ENCODE data around the gene PDE8A. TPM values are rescaled to one million over a fixed set of nuclear protein-coding genes. Genes with fewer than 3 reads are reported as not detected.

The PDE8A gene
- total and polyA plus RNA-seq, 2 donors (not counting 1 experiment from before 2014, with no cell fraction given): 17.4 to 51.1 TPM

DNA sequence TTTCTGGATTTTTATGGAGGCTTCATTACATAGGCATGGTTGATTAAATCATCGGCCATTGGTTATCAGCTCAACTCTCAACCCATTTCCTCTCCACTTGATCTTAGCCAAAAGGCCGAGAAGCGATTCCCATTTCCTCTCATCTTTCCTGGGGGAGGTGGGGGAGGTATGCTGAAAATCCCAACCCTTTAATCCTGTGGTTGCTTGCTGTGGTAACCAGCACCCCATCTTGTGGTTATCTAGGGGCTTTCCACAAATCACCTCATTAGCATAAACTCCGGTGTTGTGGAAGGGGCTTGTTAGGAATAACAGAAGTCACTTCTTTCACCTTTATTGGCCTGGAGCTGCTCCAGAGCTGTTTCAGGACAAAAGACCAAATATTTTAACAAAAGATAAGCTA is 20.9 kb downstream of the PDE8A start:
- Mint-ChIP-seq H3K27me3 (no peaks in the 10 kb centered on the region), H3K4me3 (peak overlapping the region; percentile 16), H3K4me1 (peaks cover 53% of the 10 kb centered on the region), H3K27ac (no peak overlapping the region), H3K9me3 (ENCODE audit: insufficient read depth) (no peaks in the 10 kb centered on the region)
- ChIA-PET POLR2A (no interaction called here), CTCF (interaction anchor here (0.6 to 2.2 kb wide), 8 partner anchors 11 to 138 kb away, joined by 3 to 6 read pairs (median 4); no protein-coding TSS in a partner anchor)
- Histone ChIP-seq H2AFZ (ENCODE audit: insufficient read depth, low read depth, low read length, poor library complexity, severe bottlenecking) (no peak overlapping the region), H4K20me1 (ENCODE audit: control insufficient read depth, insufficient read depth, low read length, poor library complexity, severe bottlenecking) (peaks cover 29% of the 10 kb centered on the region), H3K4me1 (ENCODE audit: control insufficient read depth in 2 of 2, insufficient read depth in 2 of 2, low read length in 2 of 2) (peaks cover 25 to 37% of the 10 kb centered on the region in 2 donors), H3K36me3 (replicated peaks in 1 of 2; ENCODE audit: control extremely low read depth in 1 of 2, control insufficient read depth in 1 of 2, extremely low read depth in 1 of 2, insufficient read depth in 2 of 2, low read length in 1 of 2) (no peaks in the 10 kb centered on the region), H3K27ac (ENCODE audit: low read length in 2 of 2) (no peak overlapping the region), H3K9ac (ENCODE audit: low read length) (no peak overlapping the region), H3K4me2 (replicated peaks; ENCODE audit: low read depth, low read length, poor library complexity, severe bottlenecking) (peak overlapping the region; percentile 59), H3K4me3 (ENCODE audit: control extremely low read depth in 1 of 5, extremely low read depth in 1 of 5, insufficient read depth in 1 of 5, low read depth in 2 of 5, low read length in 4 of 5) (no peak overlapping the region), H3K27me3 (replicated peaks in 1 of 4; ENCODE audit: control extremely low read depth in 1 of 4, control insufficient read depth in 3 of 4, insufficient read depth in 4 of 4, low read length in 3 of 4) (no peaks in the 10 kb centered on the region), H3K79me2 (ENCODE audit: control insufficient read depth, insufficient read depth, low read length) (peaks cover 87% of the 10 kb centered on the region), H3K9me3 (ENCODE audit: control extremely low read depth in 1 of 3, control insufficient read depth in 2 of 3, insufficient read depth in 1 of 3, low read length in 2 of 3) (no peaks in the 10 kb centered on the region)
- no CpG with 5 or more reads among the region's 4 CpGs for WGBS (ENCODE audit: insufficient coverage)
- intact Hi-C loops (cut with micrococcal nuclease): no loop called here
- ATAC-seq (ENCODE audit: low read depth) (no peak), DNase-seq (peak; percentile 53)
- TF ChIP-seq, protein P1, sequence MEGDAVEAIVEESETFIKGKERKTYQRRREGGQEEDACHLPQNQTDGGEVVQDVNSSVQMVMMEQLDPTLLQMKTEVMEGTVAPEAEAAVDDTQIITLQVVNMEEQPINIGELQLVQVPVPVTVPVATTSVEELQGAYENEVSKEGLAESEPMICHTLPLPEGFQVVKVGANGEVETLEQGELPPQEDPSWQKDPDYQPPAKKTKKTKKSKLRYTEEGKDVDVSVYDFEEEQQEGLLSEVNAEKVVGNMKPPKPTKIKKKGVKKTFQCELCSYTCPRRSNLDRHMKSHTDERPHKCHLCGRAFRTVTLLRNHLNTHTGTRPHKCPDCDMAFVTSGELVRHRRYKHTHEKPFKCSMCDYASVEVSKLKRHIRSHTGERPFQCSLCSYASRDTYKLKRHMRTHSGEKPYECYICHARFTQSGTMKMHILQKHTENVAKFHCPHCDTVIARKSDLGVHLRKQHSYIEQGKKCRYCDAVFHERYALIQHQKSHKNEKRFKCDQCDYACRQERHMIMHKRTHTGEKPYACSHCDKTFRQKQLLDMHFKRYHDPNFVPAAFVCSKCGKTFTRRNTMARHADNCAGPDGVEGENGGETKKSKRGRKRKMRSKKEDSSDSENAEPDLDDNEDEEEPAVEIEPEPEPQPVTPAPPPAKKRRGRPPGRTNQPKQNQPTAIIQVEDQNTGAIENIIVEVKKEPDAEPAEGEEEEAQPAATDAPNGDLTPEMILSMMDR (IDR thresholded peaks at IDR 0.05): no peak
- no peak for TF ChIP-seq EZH2 (IDR thresholded peaks at IDR 0.05; ENCODE audit: borderline replicate concordance, insufficient read depth, low read depth, low read length, poor library complexity, severe bottlenecking)

DNA sequence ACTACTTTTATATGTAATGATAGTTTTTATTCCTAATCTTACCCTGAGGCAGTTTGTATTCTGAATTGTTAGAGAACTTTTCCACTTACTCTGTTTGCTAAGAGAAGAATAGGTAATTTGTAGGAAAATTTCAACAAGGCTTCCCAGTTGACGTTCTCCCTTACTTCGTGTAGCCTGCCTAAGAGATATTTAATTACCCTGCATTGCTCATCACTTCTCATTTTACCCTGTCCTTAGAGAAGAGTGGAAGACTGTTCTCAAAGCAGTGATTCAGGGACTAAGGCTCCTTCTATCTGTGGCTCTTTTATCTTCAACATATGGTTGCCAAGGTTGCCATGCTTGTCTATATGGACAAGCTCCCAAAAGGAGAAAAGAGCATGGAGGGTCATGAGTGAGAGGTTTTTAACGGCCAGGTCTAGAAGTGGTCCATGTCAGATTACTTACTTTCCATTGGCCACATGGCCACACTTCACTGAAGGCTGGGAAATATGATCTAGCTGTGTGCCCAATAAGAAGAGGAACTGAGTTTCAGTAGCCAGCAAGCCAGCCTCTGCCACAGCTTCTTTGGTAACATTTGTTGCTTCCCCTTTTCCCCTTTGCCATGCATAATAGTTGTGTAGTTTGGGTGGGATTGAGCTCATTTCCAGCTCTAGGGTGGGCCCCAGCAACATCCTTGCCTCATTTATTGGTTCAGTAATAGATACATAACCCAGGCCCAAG is 22.1 kb downstream of the PDE8A start:
- H3K9me3 Mint-ChIP-seq (ENCODE audit: insufficient read depth): no peaks in the 10 kb centered on the region
- ChIA-PET POLR2A (no interaction called here), CTCF (interaction anchor here (0.9 to 2.2 kb wide), 5 partner anchors 10 to 49 kb away, joined by 4 to 6 read pairs (median 5); no protein-coding TSS in a partner anchor)
- Histone ChIP-seq H4K20me1 (ENCODE audit: control insufficient read depth, insufficient read depth, low read length, poor library complexity, severe bottlenecking) (peaks cover 23% of the 10 kb centered on the region), H3K4me2 (replicated peaks; ENCODE audit: low read depth, low read length, poor library complexity, severe bottlenecking) (peak overlapping the region; percentile 59), H3K27me3 (replicated peaks in 1 of 4; ENCODE audit: control extremely low read depth in 1 of 4, control insufficient read depth in 3 of 4, insufficient read depth in 4 of 4, low read length in 3 of 4) (no peaks in the 10 kb centered on the region), H3K4me3 (ENCODE audit: control extremely low read depth in 1 of 5, extremely low read depth in 1 of 5, insufficient read depth in 1 of 5, low read depth in 2 of 5, low read length in 4 of 5) (peak overlapping the region in 1 of 5 experiments; percentile 2), H3K27ac (ENCODE audit: low read length in 2 of 2) (peak overlapping the region in 1 of 2 donors; percentile 51), H3K4me1 (ENCODE audit: control insufficient read depth in 2 of 2, insufficient read depth in 2 of 2, low read length in 2 of 2) (peaks cover 35 to 43% of the 10 kb centered on the region in 2 donors), H3K79me2 (ENCODE audit: control insufficient read depth, insufficient read depth, low read length) (peaks cover 87% of the 10 kb centered on the region), H3K36me3 (replicated peaks in 1 of 2; ENCODE audit: control extremely low read depth in 1 of 2, control insufficient read depth in 1 of 2, extremely low read depth in 1 of 2, insufficient read depth in 2 of 2, low read length in 1 of 2) (no peaks in the 10 kb centered on the region), H3K9ac (ENCODE audit: low read length) (peak overlapping the region; percentile 3), H3K9me3 (ENCODE audit: control extremely low read depth in 1 of 3, control insufficient read depth in 2 of 3, insufficient read depth in 1 of 3, low read length in 2 of 3) (no peaks in the 10 kb centered on the region), H2AFZ (ENCODE audit: insufficient read depth, low read depth, low read length, poor library complexity, severe bottlenecking) (no peak overlapping the region)
- peak; percentile 44 for ATAC-seq (ENCODE audit: low read depth)
- intact Hi-C loops (cut with micrococcal nuclease): no loop called here
- WGBS (ENCODE audit: insufficient coverage): 25% methylated on average over 1 of the region's 3 CpGs
- H3K4me3 Mint-ChIP-seq: peak overlapping the region; percentile 60
- H3K27me3 Mint-ChIP-seq: no peaks in the 10 kb centered on the region
- TF ChIP-seq, protein P1 (IDR thresholded peaks at IDR 0.05): no peak
- H3K27ac Mint-ChIP-seq: peak overlapping the region; percentile 77
- peaks cover 64% of the 10 kb centered on the region for H3K4me1 Mint-ChIP-seq
- peak; percentile 61 for DNase-seq

All from B cell (primary cell).